DND-41 (cell line): ENCODE data around the gene RFNG.

Experiments
- ATAC-seq: fragments of 200-7000 bp; cut with Tn5 transposase; 3 replicates; pipeline ENCODE4 v1.9.1; 2021; ENCODE audit warnings: low read depth; ENCODE audit not compliant: insufficient read depth
- DNase-seq: peaks from one replicate; pipeline ENCODE4 v3.0.0-alpha.2; 2020
- H2AFZ ChIP-seq: 2 replicates; pipeline ENCODE4 v1.6.0; 2012; ENCODE audit warnings: low read depth, low read length
- H3K27ac ChIP-seq: 2 replicates; pipeline ENCODE4 v1.5.1; 2012; ENCODE audit warnings: low read length, inconsistent platforms
- H3K27me3 ChIP-seq: fragments of 200-600 bp; sonication (generic); 2 replicates; pipeline ENCODE4 v1.6.0; 2012; ENCODE audit warnings: low read length, mild to moderate bottlenecking, inconsistent platforms; ENCODE audit not compliant: insufficient read depth, poor library complexity
- H3K36me3 ChIP-seq: 2 replicates; pipeline ENCODE4 v1.5.1; 2012; ENCODE audit warnings: low read length, inconsistent platforms; ENCODE audit not compliant: insufficient read depth
- H3K4me1 ChIP-seq: 2 replicates; pipeline ENCODE4 v1.5.1; 2012; ENCODE audit warnings: mild to moderate bottlenecking, low read length; ENCODE audit not compliant: insufficient read depth
- H3K4me2 ChIP-seq: 2 replicates; pipeline ENCODE4 v1.6.0; 2012; ENCODE audit warnings: mild to moderate bottlenecking, moderate library complexity, low read length, inconsistent platforms; ENCODE audit not compliant: insufficient read depth
- H3K4me3 ChIP-seq, 2 experiments: fragments of 200-600 bp in 1 of 2; shearing (Covaris generic) in 1 of 2; 2 replicates each; pipeline ENCODE4 v1.5.1; 2012 to 2016; ENCODE audit warnings: inconsistent platforms in 2 of 2, low read length in 2 of 2, mild to moderate bottlenecking in 2 of 2, low read depth in 1 of 2, moderate library complexity in 1 of 2
- H3K79me2 ChIP-seq: 2 replicates; pipeline ENCODE4 v1.6.0; 2012; ENCODE audit warnings: low read length, inconsistent platforms; ENCODE audit not compliant: insufficient read depth
- H3K9ac ChIP-seq: 2 replicates; pipeline ENCODE4 v1.6.0; 2012; ENCODE audit warnings: low read depth, mild to moderate bottlenecking, inconsistent platforms, low read length, moderate library complexity
- H3K9me3 ChIP-seq: 2 replicates; pipeline ENCODE4 v1.5.1; 2012; ENCODE audit warnings: low read length, moderate library complexity, mild to moderate bottlenecking, inconsistent platforms; ENCODE audit not compliant: insufficient read depth, severe bottlenecking
- H4K20me1 ChIP-seq: 2 replicates; pipeline ENCODE4 v1.6.0; 2012; ENCODE audit warnings: low read length; ENCODE audit not compliant: insufficient read depth
- CTCF ChIP-seq: IDR thresholded peaks from 2 replicates; pipeline ENCODE4 v1.5.1; 2012; ENCODE audit warnings: borderline replicate concordance, low read length, moderate library complexity, mild to moderate bottlenecking; ENCODE audit not compliant: poor library complexity, severe bottlenecking; ENCODE audit errors: extremely low read depth
- EZH2 ChIP-seq: IDR thresholded peaks from 3 replicates; pipeline ENCODE4 v1.6.1; 2012; ENCODE audit warnings: borderline replicate concordance, low read depth, mild to moderate bottlenecking, moderate library complexity, low read length, inconsistent platforms; ENCODE audit not compliant: severe bottlenecking

Gene RFNG

GRCh38 chr17:82010575-82011525 is 40.8 kb downstream of the RFNG start:
- Histone ChIP-seq H3K4me2 (no peak overlapping the region), H3K27ac (no peak overlapping the region), H3K27me3 (no peaks in the 10 kb centered on the region), H4K20me1 (peaks cover 4% of the 10 kb centered on the region; the same call in 1 of the 2 replicates), H3K4me1 (no peaks in the 10 kb centered on the region), H3K79me2 (no peaks in the 10 kb centered on the region), H3K9ac (no peak overlapping the region), H3K4me3 (no peak overlapping the region), H3K36me3 (no peaks in the 10 kb centered on the region), H3K9me3 (no peaks in the 10 kb centered on the region), H2AFZ (no peak overlapping the region)
- TF ChIP-seq EZH2 (no peak), CTCF (no peak)
- no peak for DNase-seq
- no peak for ATAC-seq

- no peak overlapping the region for H3K9ac ChIP-seq
- no peak overlapping the region for H3K4me3 ChIP-seq
- no peak overlapping the region for H3K4me2 ChIP-seq
- no peak for DNase-seq
- no peaks in the 10 kb centered on the region for H3K79me2 ChIP-seq
- H3K27ac ChIP-seq, result no peak overlapping the region
- H2AFZ ChIP-seq, result no peak overlapping the region
- 0 out of 2 replicates have a peak, but pooled peaks cover 4% of the 10 kb centered on the region for H4K20me1 ChIP-seq
- H3K27me3 ChIP-seq, result no peaks in the 10 kb centered on the region
- TF ChIP-seq EZH2, result no peak
- TF ChIP-seq CTCF, result no peak
- ATAC-seq, result no peak
- no peaks in the 10 kb centered on the region for H3K36me3 ChIP-seq
- no peaks in the 10 kb centered on the region for H3K9me3 ChIP-seq
- no peaks in the 10 kb centered on the region for H3K4me1 ChIP-seq
These were observed 42.2 kb downstream of the RFNG start for GRCh38 chr17:82009413-82009812.

DNA sequence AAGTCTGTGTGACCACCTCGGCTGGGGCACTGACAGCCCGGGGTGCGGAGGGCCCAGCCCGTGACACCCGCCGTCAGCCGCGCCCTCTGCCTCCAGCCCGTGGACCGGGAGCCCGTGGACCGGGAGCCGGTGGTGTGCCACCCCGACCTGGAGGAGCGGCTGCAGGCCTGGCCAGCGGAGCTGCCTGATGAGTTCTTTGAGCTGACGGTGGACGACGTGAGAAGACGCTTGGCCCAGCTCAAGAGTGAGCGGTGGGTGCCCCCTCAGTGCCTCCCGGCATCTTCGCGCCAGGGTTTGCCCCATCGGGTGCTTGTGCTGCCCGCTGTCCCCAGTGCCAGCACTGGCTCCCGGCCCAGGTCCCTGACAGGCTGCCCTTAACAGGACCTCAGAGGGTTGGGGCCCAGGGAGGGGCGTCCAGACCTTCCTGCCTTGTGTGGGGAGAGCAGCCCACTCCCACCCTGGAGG is 42.6 kb downstream of the RFNG start:
- H3K36me3 ChIP-seq, result no peaks in the 10 kb centered on the region
- no peak overlapping the region for H3K27ac ChIP-seq
- TF ChIP-seq CTCF (no peak), EZH2 (no peak)
- H3K79me2 ChIP-seq, result no peaks in the 10 kb centered on the region
- H3K27me3 ChIP-seq, result no peaks in the 10 kb centered on the region
- H3K4me3 ChIP-seq, result no peak overlapping the region
- H4K20me1 ChIP-seq, result 0 out of 2 replicates have a peak, but pooled peaks cover 4% of the 10 kb centered on the region
- no peaks in the 10 kb centered on the region for H3K9me3 ChIP-seq
- DNase-seq (no peak), ATAC-seq (no peak)
- H3K4me2 ChIP-seq, result no peak overlapping the region
- no peaks in the 10 kb centered on the region for H3K4me1 ChIP-seq
- no peak overlapping the region for H3K9ac ChIP-seq
- H2AFZ ChIP-seq, result no peak overlapping the region
